Thoracic aorta (tissue), 2 donors: ENCODE measurements around the gene PEBP1. TPM values are rescaled to one million over a fixed set of nuclear protein-coding genes. Genes with fewer than 3 reads are reported as not detected.
"Not testable (repeated sequence)": the region's sequence is repeated elsewhere in the genome, so short reads cannot be mapped to it uniquely, and the experiment has no call there.

Experiments used
- ATAC-seq: fragments of 150-250 bp; one replicate; pipeline ENCODE4 v1.8.0; 2017; ENCODE audit warnings: low read depth; ENCODE audit not compliant: insufficient number of reproducible peaks, low FRiP score
- DNase-seq: peaks from one replicate; pipeline ENCODE4 v3.0.0-alpha.2; 2020; ENCODE audit warnings: low spot score
- H3K27ac ChIP-seq, 2 donors: fragments of 200-600 bp; sonication (generic); 1 replicate in 1 of 2; 2 replicates in 1 of 2; pipeline ENCODE4 v1.5.1; 2016; ENCODE audit warnings: mild to moderate bottlenecking in 2 of 2, moderate library complexity in 2 of 2
- H3K27me3 ChIP-seq: fragments of 200-600 bp; sonication (generic); replicated peaks from 2 replicates; pipeline ENCODE4 v1.6.0; 2016; ENCODE audit warnings: mild to moderate bottlenecking; ENCODE audit not compliant: insufficient read depth
- H3K36me3 ChIP-seq: fragments of 200-600 bp; sonication (generic); one replicate; pipeline ENCODE4 v1.5.1; 2016
- H3K4me1 ChIP-seq, 2 donors: fragments of 200-600 bp; sonication (generic); 1 replicate in 1 of 2; 2 replicates in 1 of 2; pipeline versions ENCODE4 v1.5.1 to v1.6.0; 2016; ENCODE audit warnings: low read depth in 2 of 2, mild to moderate bottlenecking in 1 of 2; ENCODE audit not compliant: control insufficient read depth in 1 of 2
- H3K4me3 ChIP-seq: fragments of 200-600 bp; sonication (generic); 2 replicates; pipeline ENCODE4 v1.5.1; 2016; ENCODE audit warnings: mild to moderate bottlenecking
- H3K9me3 ChIP-seq: fragments of 200-600 bp; sonication (generic); 2 replicates; pipeline ENCODE4 v1.5.1; 2016
- total RNA-seq, 2 donors: library from RNA; depleted of rRNA; stranded (reverse); fragments of >200 nt; gene quantifications; one replicate each; pipeline versions ENCODE4 v1.1.0 to v1.2.3, GENCODE V29; 2016
- TF ChIP-seq, protein P1 (sequence below): fragments of 200-600 bp; sonication (generic); IDR thresholded peaks from one replicate; pipeline ENCODE4 v1.5.1; 2019; ENCODE audit warnings: antibody characterized with exemption

PEBP1 gene
- total RNA-seq, 2 donors from 2014 or later: 248 to 385 TPM

DNA sequence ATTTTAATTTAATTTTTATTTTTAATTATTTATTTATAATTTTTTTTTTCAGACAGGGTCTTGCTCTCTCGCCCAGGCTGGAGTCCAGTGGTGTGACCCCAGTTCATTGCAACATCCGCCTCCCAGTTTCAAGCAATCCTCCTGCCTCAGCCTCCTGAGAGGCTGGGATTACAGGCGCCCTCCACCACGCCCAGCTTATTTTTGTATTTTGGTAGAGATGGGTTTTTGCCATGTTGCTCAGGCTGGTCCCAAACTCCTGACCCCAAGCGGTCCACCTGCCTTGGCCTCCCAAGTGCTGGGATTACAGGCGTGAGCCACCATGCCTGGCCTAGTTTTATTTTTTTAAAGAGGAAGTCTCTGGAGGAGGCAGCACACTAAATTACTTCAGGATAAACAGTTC lies 13.7 kb upstream of the PEBP1 start:
- Histone ChIP-seq H3K9me3 (no peaks in the 10 kb centered on the region), H3K27ac (no peak overlapping the region), H3K27me3 (no peaks in the 10 kb centered on the region), H3K4me1 (no peaks in the 10 kb centered on the region), H3K4me3 (no peak overlapping the region), H3K36me3 (no peaks in the 10 kb centered on the region)
- DNase-seq: no peak
- TF ChIP-seq, protein P1, sequence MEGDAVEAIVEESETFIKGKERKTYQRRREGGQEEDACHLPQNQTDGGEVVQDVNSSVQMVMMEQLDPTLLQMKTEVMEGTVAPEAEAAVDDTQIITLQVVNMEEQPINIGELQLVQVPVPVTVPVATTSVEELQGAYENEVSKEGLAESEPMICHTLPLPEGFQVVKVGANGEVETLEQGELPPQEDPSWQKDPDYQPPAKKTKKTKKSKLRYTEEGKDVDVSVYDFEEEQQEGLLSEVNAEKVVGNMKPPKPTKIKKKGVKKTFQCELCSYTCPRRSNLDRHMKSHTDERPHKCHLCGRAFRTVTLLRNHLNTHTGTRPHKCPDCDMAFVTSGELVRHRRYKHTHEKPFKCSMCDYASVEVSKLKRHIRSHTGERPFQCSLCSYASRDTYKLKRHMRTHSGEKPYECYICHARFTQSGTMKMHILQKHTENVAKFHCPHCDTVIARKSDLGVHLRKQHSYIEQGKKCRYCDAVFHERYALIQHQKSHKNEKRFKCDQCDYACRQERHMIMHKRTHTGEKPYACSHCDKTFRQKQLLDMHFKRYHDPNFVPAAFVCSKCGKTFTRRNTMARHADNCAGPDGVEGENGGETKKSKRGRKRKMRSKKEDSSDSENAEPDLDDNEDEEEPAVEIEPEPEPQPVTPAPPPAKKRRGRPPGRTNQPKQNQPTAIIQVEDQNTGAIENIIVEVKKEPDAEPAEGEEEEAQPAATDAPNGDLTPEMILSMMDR: no peak
- ATAC-seq: no peak

DNA sequence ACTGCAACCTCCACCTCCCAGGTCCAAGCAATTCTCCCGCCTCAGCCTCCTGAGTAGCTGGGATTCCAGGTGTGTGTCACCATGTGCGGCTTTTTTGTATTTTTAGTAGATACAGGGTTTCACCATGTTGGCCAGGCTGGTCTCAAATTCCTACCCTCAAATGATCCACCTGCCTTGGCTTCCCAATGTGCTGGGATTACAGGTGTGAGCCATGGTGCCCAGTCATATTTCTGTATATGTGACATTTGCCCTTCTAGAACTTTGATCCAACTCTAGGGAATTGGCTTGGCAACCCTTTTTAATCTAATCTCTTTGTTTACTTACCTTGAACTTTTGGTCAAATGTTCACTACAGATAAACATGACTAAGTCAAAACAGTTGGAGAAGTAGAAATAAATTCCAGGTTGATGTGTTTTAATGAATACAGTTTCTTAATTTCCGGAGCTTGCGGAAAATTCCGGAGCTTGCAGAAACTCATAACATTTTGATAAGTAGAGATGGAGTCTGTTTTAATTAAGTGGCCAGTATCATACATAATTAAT lies 11.5 kb upstream of the PEBP1 start:
- no peak for DNase-seq
- H3K9me3 ChIP-seq: no peaks in the 10 kb centered on the region
- no peak overlapping the region for H3K4me3 ChIP-seq
- H3K27me3 ChIP-seq: no peaks in the 10 kb centered on the region
- no peak for ATAC-seq
- TF ChIP-seq, protein P1: no peak
- no peaks in the 10 kb centered on the region for H3K4me1 ChIP-seq
- no peaks in the 10 kb centered on the region for H3K36me3 ChIP-seq
- H3K27ac ChIP-seq: no peak overlapping the region

DNA sequence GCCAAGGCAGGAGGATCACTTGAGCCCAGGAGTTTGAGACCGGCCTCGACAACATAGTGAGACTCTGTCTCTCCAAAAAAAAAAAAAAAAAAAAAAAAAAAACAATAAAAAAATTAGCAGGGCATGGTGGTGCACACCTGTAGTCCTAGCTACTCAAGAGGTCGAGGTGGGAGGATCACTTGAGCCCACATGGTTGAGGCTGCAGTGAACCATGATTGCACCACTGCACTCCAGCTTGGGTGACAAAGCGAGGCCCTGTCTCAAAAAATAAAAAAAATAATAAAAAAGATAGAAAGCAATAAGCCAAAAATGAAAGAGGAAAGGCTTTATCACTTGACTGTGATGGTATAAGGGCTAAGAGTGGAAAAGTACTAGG lies 10.2 kb upstream of the PEBP1 start:
- ATAC-seq: no peak
- no peak overlapping the region for H3K27ac ChIP-seq
- TF ChIP-seq, protein P1: no peak

DNA sequence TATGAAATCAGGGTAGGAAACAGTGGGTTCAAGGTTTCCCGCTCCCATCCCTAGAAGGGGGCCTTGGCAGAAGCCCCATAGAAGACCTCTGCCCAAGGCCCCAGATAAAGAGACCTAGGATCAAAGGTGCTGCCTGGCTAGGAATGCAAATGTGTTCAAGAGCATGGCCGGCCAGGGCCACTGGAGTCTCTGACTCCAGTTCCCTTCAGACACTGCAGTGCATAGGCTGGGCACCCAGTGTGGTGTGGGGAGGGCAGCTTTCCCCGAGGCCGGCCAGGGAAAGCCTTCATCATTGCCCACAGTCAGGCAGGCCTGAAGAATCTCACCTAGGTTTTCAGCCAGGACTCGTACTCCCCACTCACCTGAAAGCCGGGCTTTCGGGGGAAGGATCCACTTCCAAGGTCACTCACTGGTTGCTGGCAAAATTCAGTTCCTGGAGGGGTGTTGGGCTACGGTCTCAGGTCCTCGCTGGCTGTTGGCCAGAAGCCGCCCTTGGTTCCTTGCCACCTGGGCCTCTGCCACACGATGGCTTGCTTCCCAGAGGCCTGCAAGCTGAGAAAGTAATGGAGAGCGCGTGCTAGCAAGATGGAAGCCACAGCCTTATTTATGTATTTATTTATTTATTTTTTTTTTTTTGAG lies 9.7 kb upstream of the PEBP1 start:
- DNase-seq (no peak), ATAC-seq (no peak)
- TF ChIP-seq, protein P1: no peak
- no peaks in the 10 kb centered on the region for H3K36me3 ChIP-seq
- no peak overlapping the region for H3K27ac ChIP-seq
- H3K4me1 ChIP-seq: no peaks in the 10 kb centered on the region
- H3K4me3 ChIP-seq: no peak overlapping the region
- no peaks in the 10 kb centered on the region for H3K9me3 ChIP-seq
- no peaks in the 10 kb centered on the region for H3K27me3 ChIP-seq

More for the DNA sequence above, 10.2 kb upstream of the PEBP1 start:
- H3K27me3 ChIP-seq: no peaks in the 10 kb centered on the region
- no peak for DNase-seq
- H3K9me3 ChIP-seq: no peaks in the 10 kb centered on the region
- no peaks in the 10 kb centered on the region for H3K36me3 ChIP-seq
- no peak overlapping the region for H3K4me3 ChIP-seq
- H3K4me1 ChIP-seq: no peaks in the 10 kb centered on the region

DNA sequence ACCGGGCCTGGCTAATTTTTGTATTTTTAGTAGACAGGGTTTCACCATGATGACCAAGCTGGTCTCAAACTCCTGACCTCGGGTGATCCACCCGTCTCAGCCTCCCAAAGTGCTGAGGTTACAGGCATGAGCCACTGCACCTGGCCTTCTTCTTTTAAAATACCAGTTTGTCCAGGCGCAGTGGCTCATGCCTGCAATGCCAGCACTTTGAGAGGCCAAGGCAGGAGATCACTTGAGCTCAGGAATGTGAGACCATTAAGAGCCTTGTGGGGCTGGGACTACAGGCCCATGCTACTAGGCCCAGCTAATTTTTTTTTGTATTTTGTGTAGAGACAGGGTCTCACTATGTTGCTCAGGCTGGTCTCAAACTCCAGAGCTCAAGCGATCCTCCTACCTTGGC lies 8.1 kb upstream of the PEBP1 start:
- TF ChIP-seq, protein P1: no peak
- Histone ChIP-seq H3K27me3 (no peaks in the 10 kb centered on the region), H3K36me3 (no peaks in the 10 kb centered on the region), H3K4me1 (no peaks in the 10 kb centered on the region), H3K9me3 (no peaks in the 10 kb centered on the region), H3K4me3 (no peak overlapping the region), H3K27ac (no peak overlapping the region)
- ATAC-seq: no peak
- no peak for DNase-seq

DNA sequence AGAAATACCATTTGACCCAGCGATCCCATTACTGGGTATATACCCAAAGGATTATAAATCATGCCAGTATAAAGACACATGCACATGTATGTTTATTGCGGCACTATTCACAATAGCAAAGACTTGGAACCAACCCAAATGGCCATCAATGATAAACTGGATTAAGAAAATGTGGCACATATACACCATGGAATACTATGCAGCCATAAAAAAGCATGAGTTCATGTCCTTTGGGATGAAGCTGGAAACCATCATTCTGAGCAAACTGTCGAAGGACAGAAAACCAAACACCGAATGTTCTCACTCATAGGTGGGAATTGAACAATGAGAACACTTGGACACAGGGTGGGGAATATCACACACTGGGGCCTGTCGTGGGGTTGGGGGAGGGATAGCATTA lies 6.5 kb upstream of the PEBP1 start:
- H3K4me3 ChIP-seq, H3K4me1 ChIP-seq, H3K9me3 ChIP-seq, H3K27me3 ChIP-seq, H3K27ac ChIP-seq, DNase-seq, ATAC-seq, H3K36me3 ChIP-seq: not testable (repeated sequence)
